ENCODE results near the gene GBA2. TPM values are rescaled to one million over a fixed set of nuclear protein-coding genes. Genes with fewer than 3 reads are reported as not detected.
A peak's percentile ranks its signal among the peaks of the same experiment; 100 is the strongest.

The GBA2 gene
- total and polyA plus RNA-seq, 2 donors (not counting 3 experiments of a cell fraction or from before 2014, with no cell fraction given) = 110 to 158 TPM

- Histone ChIP-seq H3K4me2 (ENCODE audit: insufficient read depth, low read length) (no peak overlapping the region), H3K79me2 (ENCODE audit: control insufficient read depth, insufficient read depth, low read length) (peaks cover 53% of the 10 kb centered on the region), H3K9me3 (replicated peaks; ENCODE audit: control insufficient read depth, insufficient read depth, low read length) (no peaks in the 10 kb centered on the region), H3K9ac (replicated peaks; ENCODE audit: extremely low read depth, insufficient read depth, low read length) (no peak overlapping the region), H3K4me3 (replicated peaks in 1 of 3; ENCODE audit: insufficient read depth in 1 of 3, low read depth in 1 of 3, low read length in 3 of 3) (no peak overlapping the region), H3K27me3 (ENCODE audit: control insufficient read depth in 2 of 2, insufficient read depth in 2 of 2, low read length in 2 of 2) (no peaks in the 10 kb centered on the region), H3K9me1 (replicated peaks; ENCODE audit: control insufficient read depth, extremely low read depth, insufficient read depth, low read length) (no peaks in the 10 kb centered on the region), H4K20me1 (replicated peaks; ENCODE audit: control insufficient read depth, extremely low read depth, insufficient read depth, low read length) (no peaks in the 10 kb centered on the region), H3K4me1 (ENCODE audit: control insufficient read depth, extremely low read depth, insufficient read depth, low read length) (peaks cover 25% of the 10 kb centered on the region), H3K27ac (ENCODE audit: insufficient read depth, low read depth, low read length) (no peak overlapping the region), H2AFZ (ENCODE audit: low read depth, low read length) (no peak overlapping the region), H3K36me3 (ENCODE audit: control insufficient read depth in 2 of 2, extremely low read depth in 1 of 2, insufficient read depth in 2 of 2, low read length in 2 of 2) (peaks cover 43 to 58% of the 10 kb centered on the region in 2 experiments)
- TF ChIP-seq EZH2 (IDR thresholded peaks at IDR 0.05; ENCODE audit: borderline replicate concordance, low read depth, low read length, severe bottlenecking) = no peak
- TF ChIP-seq POLR2A (IDR thresholded peaks at IDR 0.05; ENCODE audit: low read depth, low read length) = peak; percentile 33
- no TSS peak for BruUV-seq (replicated peaks)
- ChIA-PET CTCF (interaction anchor here (0.6 to 1.4 kb wide), 2 partner anchors 10 to 27 kb away, joined by 3 to 4 read pairs; no protein-coding TSS in a partner anchor), POLR2A (no interaction called here)
- intact Hi-C loops (cut with micrococcal nuclease) = no loop called here
- no peak for DNase-seq (ENCODE audit: low read depth, low spot score)
- no peak for FAIRE-seq
- dilution Hi-C loops (cut with MboI; ENCODE audit: extremely low pct_ligation_motif_present, low sequenced_read_pairs) = no loop called here
These were observed 25.1 kb downstream of the GBA2 start for GRCh38 chr9:35723908-35724307.

- Histone ChIP-seq H3K4me2 (ENCODE audit: insufficient read depth, low read length) (no peak overlapping the region), H3K9me3 (replicated peaks; ENCODE audit: control insufficient read depth, insufficient read depth, low read length) (no peaks in the 10 kb centered on the region), H3K4me1 (ENCODE audit: control insufficient read depth, extremely low read depth, insufficient read depth, low read length) (peaks cover 20% of the 10 kb centered on the region), H3K27me3 (ENCODE audit: control insufficient read depth in 2 of 2, insufficient read depth in 2 of 2, low read length in 2 of 2) (no peaks in the 10 kb centered on the region), H3K27ac (ENCODE audit: insufficient read depth, low read depth, low read length) (no peak overlapping the region), H3K36me3 (ENCODE audit: control insufficient read depth in 2 of 2, extremely low read depth in 1 of 2, insufficient read depth in 2 of 2, low read length in 2 of 2) (peaks cover 43 to 62% of the 10 kb centered on the region in 2 experiments), H3K9me1 (replicated peaks; ENCODE audit: control insufficient read depth, extremely low read depth, insufficient read depth, low read length) (no peaks in the 10 kb centered on the region), H3K9ac (replicated peaks; ENCODE audit: extremely low read depth, insufficient read depth, low read length) (no peak overlapping the region), H3K79me2 (ENCODE audit: control insufficient read depth, insufficient read depth, low read length) (peaks cover 48% of the 10 kb centered on the region), H4K20me1 (replicated peaks; ENCODE audit: control insufficient read depth, extremely low read depth, insufficient read depth, low read length) (no peaks in the 10 kb centered on the region), H2AFZ (ENCODE audit: low read depth, low read length) (no peak overlapping the region), H3K4me3 (replicated peaks in 1 of 3; ENCODE audit: insufficient read depth in 1 of 3, low read depth in 1 of 3, low read length in 3 of 3) (no peak overlapping the region)
- no peak for DNase-seq (ENCODE audit: low read depth, low spot score)
- no TSS peak for BruUV-seq (replicated peaks)
- dilution Hi-C loops (cut with MboI; ENCODE audit: extremely low pct_ligation_motif_present, low sequenced_read_pairs) = no loop called here
- POLR2A ChIA-PET = no interaction called here
- intact Hi-C loops (cut with micrococcal nuclease) = no loop called here
- CTCF ChIA-PET = interaction anchor here (0.6 to 1.4 kb wide), 2 partner anchors 10 to 27 kb away, joined by 3 to 4 read pairs; no protein-coding TSS in a partner anchor
- TF ChIP-seq POLR2A (IDR thresholded peaks at IDR 0.05; ENCODE audit: low read depth, low read length) (no peak), MYC (IDR thresholded peaks at IDR 0.05; ENCODE audit: low read depth, low read length) (no peak), GATA2 (IDR thresholded peaks at IDR 0.05; ENCODE audit: insufficient read depth, insufficient read length, low read depth, low read length) (no peak), JUN (IDR thresholded peaks at IDR 0.05; ENCODE audit: borderline replicate concordance, insufficient read depth, insufficient read length, low read depth) (no peak), EZH2 (IDR thresholded peaks at IDR 0.05; ENCODE audit: borderline replicate concordance, low read depth, low read length, severe bottlenecking) (no peak), POLR2AphosphoS5 (IDR thresholded peaks at IDR 0.05; ENCODE audit: insufficient read depth, low read depth, low read length) (no peak), CTCF (IDR thresholded peaks at IDR 0.05; ENCODE audit: extremely low read depth in 1 of 2, insufficient read depth in 1 of 2, low read depth in 1 of 2, low read length in 2 of 2) (no peak), FOS (IDR thresholded peaks at IDR 0.05; ENCODE audit: borderline replicate concordance, insufficient read depth, low read length) (no peak)
- TF ChIP-seq, protein P1, sequence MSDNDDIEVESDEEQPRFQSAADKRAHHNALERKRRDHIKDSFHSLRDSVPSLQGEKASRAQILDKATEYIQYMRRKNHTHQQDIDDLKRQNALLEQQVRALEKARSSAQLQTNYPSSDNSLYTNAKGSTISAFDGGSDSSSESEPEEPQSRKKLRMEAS (IDR thresholded peaks at IDR 0.05; ENCODE audit: insufficient read depth, insufficient read length) = no peak
- FAIRE-seq = no peak
These were observed 25.6 kb downstream of the GBA2 start for GRCh38 chr9:35723426-35723825.
